ENCODE measurements around the gene TYW1.
"Not testable (repeated sequence)": the region's sequence is repeated elsewhere in the genome, so short reads cannot be mapped to it uniquely, and the experiment has no call there.

The TYW1 gene, protein sequence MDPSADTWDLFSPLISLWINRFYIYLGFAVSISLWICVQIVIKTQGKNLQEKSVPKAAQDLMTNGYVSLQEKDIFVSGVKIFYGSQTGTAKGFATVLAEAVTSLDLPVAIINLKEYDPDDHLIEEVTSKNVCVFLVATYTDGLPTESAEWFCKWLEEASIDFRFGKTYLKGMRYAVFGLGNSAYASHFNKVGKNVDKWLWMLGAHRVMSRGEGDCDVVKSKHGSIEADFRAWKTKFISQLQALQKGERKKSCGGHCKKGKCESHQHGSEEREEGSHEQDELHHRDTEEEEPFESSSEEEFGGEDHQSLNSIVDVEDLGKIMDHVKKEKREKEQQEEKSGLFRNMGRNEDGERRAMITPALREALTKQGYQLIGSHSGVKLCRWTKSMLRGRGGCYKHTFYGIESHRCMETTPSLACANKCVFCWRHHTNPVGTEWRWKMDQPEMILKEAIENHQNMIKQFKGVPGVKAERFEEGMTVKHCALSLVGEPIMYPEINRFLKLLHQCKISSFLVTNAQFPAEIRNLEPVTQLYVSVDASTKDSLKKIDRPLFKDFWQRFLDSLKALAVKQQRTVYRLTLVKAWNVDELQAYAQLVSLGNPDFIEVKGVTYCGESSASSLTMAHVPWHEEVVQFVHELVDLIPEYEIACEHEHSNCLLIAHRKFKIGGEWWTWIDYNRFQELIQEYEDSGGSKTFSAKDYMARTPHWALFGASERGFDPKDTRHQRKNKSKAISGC

GRCh38 chr7:66996444-66997191, at the start of gene TYW1:
TSS of gene TYW1 (plus strand) at chr7:66996833. CDS start at chr7:66996979, 146 bp downstream.
- H3K9me3 Mint-ChIP-seq (ENCODE audit: low read depth); H3K36me3 Mint-ChIP-seq; H3K27me3 Mint-ChIP-seq: not testable (repeated sequence)
- H3K27ac Mint-ChIP-seq: peak within 1 kb of the TSS; percentile 98
- H3K4me1 Mint-ChIP-seq (ENCODE audit: low read depth): peaks cover 31% of the 10 kb centered on the region
- H3K4me3 Mint-ChIP-seq: peak within 1 kb of the TSS; percentile 98

- Mint-ChIP-seq H3K27ac (no peak overlapping the region), H3K9me3 (ENCODE audit: low read depth) (no peaks in the 10 kb centered on the region), H3K36me3 (no peaks in the 10 kb centered on the region), H3K27me3 (no peaks in the 10 kb centered on the region), H3K4me3 (no peak overlapping the region), H3K4me1 (ENCODE audit: low read depth) (no peaks in the 10 kb centered on the region)
Measured at GRCh38 chr7:66948480-66949109, 48.0 kb upstream of the TYW1 start.

- no peaks in the 10 kb centered on the region for H3K9me3 Mint-ChIP-seq (ENCODE audit: low read depth)
- no peaks in the 10 kb centered on the region for H3K27me3 Mint-ChIP-seq
- H3K4me1 Mint-ChIP-seq (ENCODE audit: low read depth): no peaks in the 10 kb centered on the region
- no peak overlapping the region for H3K27ac Mint-ChIP-seq
- no peaks in the 10 kb centered on the region for H3K36me3 Mint-ChIP-seq
- no peak overlapping the region for H3K4me3 Mint-ChIP-seq
Measured at GRCh38 chr7:66950311-66950710, 46.3 kb upstream of the TYW1 start.

- Mint-ChIP-seq H3K4me1 (ENCODE audit: low read depth) (no peaks in the 10 kb centered on the region), H3K4me3 (no peak overlapping the region), H3K27ac (no peak overlapping the region), H3K27me3 (no peaks in the 10 kb centered on the region), H3K36me3 (no peaks in the 10 kb centered on the region), H3K9me3 (ENCODE audit: low read depth) (no peaks in the 10 kb centered on the region)
Measured at GRCh38 chr7:66950763-66951162, 45.9 kb upstream of the TYW1 start.

GRCh38 chr7:66952343-66953043, 44.1 kb upstream of the TYW1 start:
- no peaks in the 10 kb centered on the region for H3K9me3 Mint-ChIP-seq (ENCODE audit: low read depth)
- H3K4me3 Mint-ChIP-seq: no peak overlapping the region
- no peaks in the 10 kb centered on the region for H3K27me3 Mint-ChIP-seq
- no peak overlapping the region for H3K27ac Mint-ChIP-seq
- no peaks in the 10 kb centered on the region for H3K4me1 Mint-ChIP-seq (ENCODE audit: low read depth)
- H3K36me3 Mint-ChIP-seq: peaks cover 2% of the 10 kb centered on the region

GRCh38 chr7:66953044-66953427, 43.6 kb upstream of the TYW1 start:
- H3K36me3 Mint-ChIP-seq: peaks cover 2% of the 10 kb centered on the region
- H3K4me1 Mint-ChIP-seq (ENCODE audit: low read depth): no peaks in the 10 kb centered on the region
- H3K4me3 Mint-ChIP-seq: no peak overlapping the region
- no peaks in the 10 kb centered on the region for H3K9me3 Mint-ChIP-seq (ENCODE audit: low read depth)
- H3K27ac Mint-ChIP-seq: no peak overlapping the region
- H3K27me3 Mint-ChIP-seq: no peaks in the 10 kb centered on the region

GRCh38 chr7:66957595-66958290, 38.9 kb upstream of the TYW1 start:
- Mint-ChIP-seq H3K27me3 (no peaks in the 10 kb centered on the region), H3K4me1 (ENCODE audit: low read depth) (no peaks in the 10 kb centered on the region), H3K27ac (peak overlapping the region; percentile 58), H3K36me3 (peaks cover 4% of the 10 kb centered on the region), H3K4me3 (no peak overlapping the region), H3K9me3 (ENCODE audit: low read depth) (no peaks in the 10 kb centered on the region)

DNA sequence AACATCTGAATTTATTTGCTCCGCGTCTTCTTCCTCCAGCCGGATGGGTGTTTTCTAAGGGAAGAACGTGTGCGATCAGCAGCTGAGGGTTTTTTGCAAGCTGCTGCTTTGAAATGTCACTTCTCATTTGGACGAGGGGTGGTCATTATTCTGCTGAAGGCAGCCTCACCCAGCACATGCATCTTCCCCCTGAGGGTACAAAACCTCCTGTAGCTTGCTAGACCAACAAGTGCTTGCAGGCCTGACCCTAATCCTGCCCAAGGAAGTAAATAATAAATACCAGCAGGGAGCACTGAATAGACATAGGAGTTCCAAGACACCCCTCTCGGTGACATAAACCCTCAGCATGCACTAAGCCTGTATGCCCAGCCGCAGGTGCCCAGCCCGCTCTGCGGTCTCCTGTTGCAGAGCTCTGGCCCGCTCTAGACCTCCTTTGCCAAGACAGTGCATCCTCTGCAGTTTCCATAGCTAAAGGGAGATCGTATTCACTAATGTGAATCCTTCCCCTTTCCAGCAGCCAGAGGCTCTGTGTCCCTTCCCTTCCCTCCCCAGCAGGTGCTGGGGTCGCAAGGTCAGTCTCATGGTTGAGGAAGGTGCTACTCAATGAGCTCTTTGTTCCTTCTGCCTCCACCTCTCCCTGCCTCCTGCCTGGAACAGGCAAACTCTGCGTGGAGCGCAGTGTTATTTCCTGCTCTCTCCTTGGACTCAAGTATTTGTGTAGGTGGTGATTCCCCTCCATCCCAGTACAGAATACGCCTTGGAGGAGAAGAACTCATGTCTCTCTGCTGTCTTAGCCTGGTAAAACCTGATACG, 37.9 kb upstream of the TYW1 start:
- H3K9me3 Mint-ChIP-seq (ENCODE audit: low read depth): no peaks in the 10 kb centered on the region
- H3K4me1 Mint-ChIP-seq (ENCODE audit: low read depth): no peaks in the 10 kb centered on the region
- no peak overlapping the region for H3K4me3 Mint-ChIP-seq
- no peak overlapping the region for H3K27ac Mint-ChIP-seq
- H3K27me3 Mint-ChIP-seq: no peaks in the 10 kb centered on the region
- H3K36me3 Mint-ChIP-seq: peaks cover 4% of the 10 kb centered on the region

DNA sequence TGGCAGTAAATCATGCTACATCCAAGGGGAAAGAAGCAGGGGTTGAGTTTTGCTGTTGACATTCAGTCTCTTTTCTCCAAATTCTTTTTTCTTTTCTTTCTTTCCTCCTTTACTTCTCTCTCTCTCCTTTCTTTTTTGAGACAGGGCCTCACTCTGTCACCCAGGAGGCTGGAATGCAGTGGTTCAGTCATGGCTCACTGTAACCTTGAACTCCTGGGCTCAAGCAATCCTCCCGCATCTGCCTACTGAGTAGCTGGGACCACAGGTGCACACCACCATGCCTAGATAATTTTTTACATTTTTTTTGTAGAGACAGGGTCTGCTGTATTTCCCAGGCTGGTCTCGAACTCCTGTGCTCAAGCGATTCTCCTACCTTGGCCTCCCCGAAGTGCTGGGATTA, 36.4 kb upstream of the TYW1 start:
- H3K4me1 Mint-ChIP-seq (ENCODE audit: low read depth): no peaks in the 10 kb centered on the region
- H3K27me3 Mint-ChIP-seq: no peaks in the 10 kb centered on the region
- H3K4me3 Mint-ChIP-seq: no peak overlapping the region
- peaks cover 4% of the 10 kb centered on the region for H3K36me3 Mint-ChIP-seq
- H3K9me3 Mint-ChIP-seq (ENCODE audit: low read depth): no peaks in the 10 kb centered on the region
- no peak overlapping the region for H3K27ac Mint-ChIP-seq

GRCh38 chr7:66961096-66961495, 35.5 kb upstream of the TYW1 start:
- H3K4me3 Mint-ChIP-seq: no peak overlapping the region

DNA sequence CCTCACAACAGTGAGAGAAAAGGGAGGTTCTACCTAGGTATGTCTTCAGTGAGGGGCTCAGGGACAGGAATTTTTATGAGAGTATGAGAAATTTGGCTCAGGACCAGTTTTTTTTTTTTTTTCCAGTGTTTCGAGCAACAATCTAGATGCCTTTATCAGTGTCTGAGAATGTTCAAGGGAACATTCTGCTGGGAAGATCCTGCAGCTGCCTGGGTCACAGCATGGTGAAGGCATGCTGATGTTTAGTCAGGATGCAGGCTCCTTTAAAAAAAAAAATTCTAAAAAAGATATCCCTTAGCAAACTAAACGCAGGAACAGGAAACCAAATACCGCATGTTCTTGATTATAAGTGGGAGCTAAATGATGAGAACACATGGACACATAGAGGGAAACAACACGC, 32.2 kb upstream of the TYW1 start:
- H3K27me3 Mint-ChIP-seq: no peaks in the 10 kb centered on the region
- H3K36me3 Mint-ChIP-seq: peaks cover 2% of the 10 kb centered on the region
- no peaks in the 10 kb centered on the region for H3K4me1 Mint-ChIP-seq (ENCODE audit: low read depth)
- H3K9me3 Mint-ChIP-seq (ENCODE audit: low read depth): no peaks in the 10 kb centered on the region
- H3K4me3 Mint-ChIP-seq: no peak overlapping the region
- no peak overlapping the region for H3K27ac Mint-ChIP-seq

More at GRCh38 chr7:66961096-66961495, 35.5 kb upstream of the TYW1 start:
- Mint-ChIP-seq H3K27ac (no peak overlapping the region), H3K27me3 (no peaks in the 10 kb centered on the region), H3K36me3 (peaks cover 4% of the 10 kb centered on the region), H3K9me3 (ENCODE audit: low read depth) (no peaks in the 10 kb centered on the region), H3K4me1 (ENCODE audit: low read depth) (no peaks in the 10 kb centered on the region)

GRCh38 chr7:66967029-66967428, 29.6 kb upstream of the TYW1 start:
- Mint-ChIP-seq H3K36me3 (no peaks in the 10 kb centered on the region), H3K27me3 (no peaks in the 10 kb centered on the region), H3K27ac (no peak overlapping the region), H3K9me3 (ENCODE audit: low read depth) (no peaks in the 10 kb centered on the region), H3K4me1 (ENCODE audit: low read depth) (no peaks in the 10 kb centered on the region), H3K4me3 (no peak overlapping the region)

DNA sequence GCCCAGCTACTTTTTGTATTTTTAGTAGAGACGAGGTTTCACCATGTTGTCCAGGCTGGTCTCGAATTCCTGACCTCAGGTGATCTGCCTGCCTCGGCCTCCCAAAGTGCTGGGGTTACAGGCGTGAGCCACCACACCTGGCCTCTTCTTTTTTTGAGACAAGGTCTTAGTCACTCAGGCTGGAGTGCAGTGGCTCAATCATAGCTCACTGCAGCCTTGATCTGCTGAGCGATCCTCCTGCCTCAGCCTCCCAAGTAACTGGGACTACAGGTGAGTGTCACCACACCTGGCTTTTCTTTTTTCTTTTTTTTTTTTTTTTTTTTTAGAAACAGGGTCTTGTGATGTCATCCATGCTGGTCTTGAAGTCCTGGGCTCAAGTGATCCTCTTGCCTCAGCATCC, 27.6 kb upstream of the TYW1 start:
- not testable (repeated sequence) for H3K4me3 Mint-ChIP-seq; H3K4me1 Mint-ChIP-seq (ENCODE audit: low read depth); H3K9me3 Mint-ChIP-seq (ENCODE audit: low read depth); H3K27me3 Mint-ChIP-seq; H3K36me3 Mint-ChIP-seq; H3K27ac Mint-ChIP-seq

Data from activated naive CD8-positive, alpha-beta T cell (primary cell).